ENCODE data around the gene OR52J3. TPM values are rescaled to one million over a fixed set of nuclear protein-coding genes. Genes with fewer than 3 reads are reported as not detected.

The OR52J3 gene
- total RNA-seq (ENCODE audit: unreplicated experiment), result not detected
- long read RNA-seq, result 0 reads

DNA sequence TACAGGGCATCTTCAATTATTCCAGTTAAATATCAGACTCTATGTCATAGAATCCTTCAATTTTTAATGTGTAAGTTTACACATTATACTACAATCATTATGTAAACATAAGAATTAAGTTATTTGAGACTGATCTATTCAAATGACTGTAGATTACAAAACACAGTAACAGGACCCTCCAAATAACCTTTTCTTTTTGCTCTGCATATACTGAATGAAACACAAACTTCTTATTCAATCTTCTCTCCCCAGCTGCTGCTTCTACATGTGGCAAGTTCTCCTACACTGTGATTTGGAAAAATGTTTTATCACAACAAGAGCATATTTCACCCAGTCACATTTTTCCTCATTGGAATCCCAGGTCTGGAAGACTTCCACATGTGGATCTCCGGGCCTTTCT is at the start of gene OR52J3:
Gene OR52J3, plus strand, starts transcription at position 301 of the 400 bp plus-strand sequence. Its CDS starts 0 bp downstream, at position 301.
- Mint-ChIP-seq H3K4me3 (ENCODE audit: unreplicated experiment) (no peak within 1 kb of the TSS), H3K9me3 (ENCODE audit: unreplicated experiment) (no peaks in the 10 kb centered on the region), H3K4me1 (ENCODE audit: unreplicated experiment) (no peaks in the 10 kb centered on the region), H3K36me3 (ENCODE audit: low read depth, unreplicated experiment) (no peaks in the 10 kb centered on the region), H3K27me3 (ENCODE audit: unreplicated experiment) (no peaks in the 10 kb centered on the region), H3K27ac (ENCODE audit: unreplicated experiment) (no peak within 1 kb of the TSS)
- no peak for DNase-seq (ENCODE audit: low spot score)
- TF ChIP-seq, protein P1, sequence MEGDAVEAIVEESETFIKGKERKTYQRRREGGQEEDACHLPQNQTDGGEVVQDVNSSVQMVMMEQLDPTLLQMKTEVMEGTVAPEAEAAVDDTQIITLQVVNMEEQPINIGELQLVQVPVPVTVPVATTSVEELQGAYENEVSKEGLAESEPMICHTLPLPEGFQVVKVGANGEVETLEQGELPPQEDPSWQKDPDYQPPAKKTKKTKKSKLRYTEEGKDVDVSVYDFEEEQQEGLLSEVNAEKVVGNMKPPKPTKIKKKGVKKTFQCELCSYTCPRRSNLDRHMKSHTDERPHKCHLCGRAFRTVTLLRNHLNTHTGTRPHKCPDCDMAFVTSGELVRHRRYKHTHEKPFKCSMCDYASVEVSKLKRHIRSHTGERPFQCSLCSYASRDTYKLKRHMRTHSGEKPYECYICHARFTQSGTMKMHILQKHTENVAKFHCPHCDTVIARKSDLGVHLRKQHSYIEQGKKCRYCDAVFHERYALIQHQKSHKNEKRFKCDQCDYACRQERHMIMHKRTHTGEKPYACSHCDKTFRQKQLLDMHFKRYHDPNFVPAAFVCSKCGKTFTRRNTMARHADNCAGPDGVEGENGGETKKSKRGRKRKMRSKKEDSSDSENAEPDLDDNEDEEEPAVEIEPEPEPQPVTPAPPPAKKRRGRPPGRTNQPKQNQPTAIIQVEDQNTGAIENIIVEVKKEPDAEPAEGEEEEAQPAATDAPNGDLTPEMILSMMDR (IDR thresholded peaks at IDR 0.05; ENCODE audit: unreplicated experiment), result no peak

DNA sequence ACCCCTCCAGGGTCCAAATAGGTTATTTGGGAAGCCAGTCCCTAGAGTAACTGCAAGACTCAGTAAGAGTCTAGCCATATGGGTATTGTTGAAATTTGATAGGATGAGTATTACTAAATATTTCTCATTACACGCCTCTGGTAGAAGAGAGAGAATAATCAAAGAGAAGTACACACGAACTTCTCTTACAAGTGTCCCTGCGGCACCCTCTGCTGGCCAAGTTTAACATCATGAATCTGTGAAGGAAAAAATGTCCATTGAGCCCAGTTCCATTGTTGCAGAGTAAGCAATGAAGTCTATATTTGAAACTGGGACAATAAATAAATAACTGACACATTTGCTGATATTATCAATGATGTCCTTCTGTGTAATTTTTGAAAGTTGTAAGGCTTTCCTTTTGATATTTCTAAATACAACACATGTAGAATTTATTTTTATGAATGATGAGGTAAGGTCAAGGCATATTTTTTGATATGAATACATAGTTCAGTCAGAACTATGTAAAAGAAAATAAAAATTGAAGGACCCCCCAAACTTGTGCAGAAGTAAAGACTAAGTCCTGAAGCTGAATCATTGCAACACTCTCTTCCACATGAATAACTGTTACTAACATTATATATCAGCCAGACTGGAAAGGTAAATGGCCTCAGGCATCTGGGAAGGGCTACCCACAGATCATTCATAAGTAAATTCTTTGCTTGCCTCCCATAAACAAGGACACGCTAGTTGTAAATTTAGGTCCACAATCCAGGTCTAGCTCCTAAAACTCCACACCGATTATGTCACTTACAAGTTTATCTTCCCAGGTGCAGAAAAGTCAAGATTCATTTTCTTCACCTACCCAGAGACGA is 41.7 kb upstream of the OR52J3 start:
- DNase-seq (ENCODE audit: low spot score), result peak; percentile 66
- H3K4me1 Mint-ChIP-seq (ENCODE audit: unreplicated experiment), result peaks cover 12% of the 10 kb centered on the region
- TF ChIP-seq, protein P1 (IDR thresholded peaks at IDR 0.05; ENCODE audit: unreplicated experiment), result peak; percentile 60
- H3K4me3 Mint-ChIP-seq (ENCODE audit: unreplicated experiment), result no peak overlapping the region
- H3K36me3 Mint-ChIP-seq (ENCODE audit: low read depth, unreplicated experiment), result no peaks in the 10 kb centered on the region
- no peak overlapping the region for H3K27ac Mint-ChIP-seq (ENCODE audit: unreplicated experiment)
- no peaks in the 10 kb centered on the region for H3K9me3 Mint-ChIP-seq (ENCODE audit: unreplicated experiment)
- H3K27me3 Mint-ChIP-seq (ENCODE audit: unreplicated experiment), result no peaks in the 10 kb centered on the region

DNA sequence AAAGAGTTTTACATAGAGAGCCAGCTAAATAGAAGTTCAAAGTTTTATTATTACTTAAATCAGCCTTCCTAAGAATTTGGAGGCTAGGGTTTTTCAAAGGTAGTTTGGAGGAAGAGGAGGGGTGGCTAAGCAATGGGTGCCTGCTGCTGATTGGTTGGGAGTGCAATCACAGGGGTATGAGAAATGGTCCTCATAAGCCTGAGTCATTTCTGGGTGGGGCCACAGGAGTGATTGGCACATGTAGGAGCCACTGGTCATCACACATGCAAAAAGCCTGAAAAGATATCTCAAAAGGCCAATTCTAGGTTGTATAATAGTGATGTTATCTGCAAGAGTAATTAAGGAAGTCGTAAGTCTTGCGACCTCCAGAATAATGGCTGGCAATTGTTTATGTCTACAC is 38.8 kb upstream of the OR52J3 start:
- H3K27ac Mint-ChIP-seq (ENCODE audit: unreplicated experiment), result no peak overlapping the region
- no peak for DNase-seq (ENCODE audit: low spot score)
- H3K27me3 Mint-ChIP-seq (ENCODE audit: unreplicated experiment), result no peaks in the 10 kb centered on the region
- TF ChIP-seq, protein P1 (IDR thresholded peaks at IDR 0.05; ENCODE audit: unreplicated experiment), result no peak
- H3K9me3 Mint-ChIP-seq (ENCODE audit: unreplicated experiment), result no peaks in the 10 kb centered on the region
- H3K4me1 Mint-ChIP-seq (ENCODE audit: unreplicated experiment), result peaks cover 12% of the 10 kb centered on the region
- no peaks in the 10 kb centered on the region for H3K36me3 Mint-ChIP-seq (ENCODE audit: low read depth, unreplicated experiment)
- H3K4me3 Mint-ChIP-seq (ENCODE audit: unreplicated experiment), result no peak overlapping the region

DNA sequence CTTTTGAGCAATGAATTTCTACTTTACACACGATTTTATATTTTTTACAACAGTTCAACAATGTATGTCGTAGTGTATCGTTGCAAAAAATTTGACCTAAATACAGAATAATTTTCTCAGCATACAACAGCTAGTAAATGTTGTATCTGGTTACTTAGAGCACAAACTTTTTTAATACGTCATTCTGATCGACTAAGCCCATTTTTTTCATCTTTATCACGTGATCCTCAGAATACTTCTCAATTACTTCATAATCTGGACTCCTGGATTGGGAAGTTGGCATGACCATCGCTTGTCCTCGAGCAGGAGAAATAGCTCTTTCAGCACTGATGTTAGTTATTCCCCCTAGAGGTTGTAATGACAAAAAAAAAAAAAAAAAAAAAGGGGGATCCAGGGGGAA is 35.1 kb upstream of the OR52J3 start:
- Mint-ChIP-seq H3K36me3 (ENCODE audit: low read depth, unreplicated experiment) (no peaks in the 10 kb centered on the region), H3K9me3 (ENCODE audit: unreplicated experiment) (no peaks in the 10 kb centered on the region), H3K27me3 (ENCODE audit: unreplicated experiment) (no peaks in the 10 kb centered on the region), H3K4me1 (ENCODE audit: unreplicated experiment) (no peaks in the 10 kb centered on the region), H3K4me3 (ENCODE audit: unreplicated experiment) (no peak overlapping the region), H3K27ac (ENCODE audit: unreplicated experiment) (no peak overlapping the region)
- no peak for DNase-seq (ENCODE audit: low spot score)
- TF ChIP-seq, protein P1 (IDR thresholded peaks at IDR 0.05; ENCODE audit: unreplicated experiment), result no peak

DNA sequence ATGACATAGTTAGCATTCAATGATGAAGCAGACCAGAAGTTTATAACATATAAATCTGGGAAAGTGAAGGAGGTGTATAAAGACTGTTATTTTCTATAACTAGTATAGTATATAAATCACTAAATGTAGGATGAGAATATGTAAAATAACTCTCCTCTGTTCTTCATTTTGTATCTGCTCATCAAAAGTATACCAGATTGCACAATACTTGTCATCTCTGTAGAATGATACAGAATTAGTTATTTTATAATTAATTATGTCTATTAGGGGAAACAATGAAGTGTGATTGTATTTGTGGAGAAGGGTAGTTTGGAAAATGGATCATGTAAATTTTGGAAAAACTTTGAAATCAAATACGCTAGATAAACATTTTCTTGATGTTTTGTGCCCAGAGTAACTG is 33.3 kb upstream of the OR52J3 start:
- no peak overlapping the region for H3K27ac Mint-ChIP-seq (ENCODE audit: unreplicated experiment)
- TF ChIP-seq, protein P1 (IDR thresholded peaks at IDR 0.05; ENCODE audit: unreplicated experiment), result no peak
- DNase-seq (ENCODE audit: low spot score), result no peak
- H3K4me3 Mint-ChIP-seq (ENCODE audit: unreplicated experiment), result no peak overlapping the region
- H3K36me3 Mint-ChIP-seq (ENCODE audit: low read depth, unreplicated experiment), result no peaks in the 10 kb centered on the region
- no peaks in the 10 kb centered on the region for H3K27me3 Mint-ChIP-seq (ENCODE audit: unreplicated experiment)
- no peaks in the 10 kb centered on the region for H3K4me1 Mint-ChIP-seq (ENCODE audit: unreplicated experiment)
- no peaks in the 10 kb centered on the region for H3K9me3 Mint-ChIP-seq (ENCODE audit: unreplicated experiment)
